Fibroblast of lung (primary cell): ENCODE data around the gene PRRX2. TPM values are rescaled to one million over a fixed set of nuclear protein-coding genes. Genes with fewer than 3 reads are reported as not detected.

Experiments used
- DNase-seq, 2 donors: peaks; one replicate each; pipeline versions ENCODE4 v3.0.0 to v3.0.0-alpha.2; 2010; ENCODE audit warnings: low read depth in 2 of 2
- H2AFZ ChIP-seq: 2 replicates; pipeline ENCODE4 v1.5.1; 2012; ENCODE audit warnings: low read length, control low read depth, inconsistent platforms
- H3K27ac ChIP-seq: 2 replicates; pipeline ENCODE4 v1.5.1; 2011; ENCODE audit warnings: low read length, control low read depth; ENCODE audit not compliant: insufficient read depth
- H3K27me3 ChIP-seq: 2 replicates; pipeline ENCODE4 v1.5.1; 2011; ENCODE audit warnings: mild to moderate bottlenecking, low read length; ENCODE audit not compliant: control insufficient read depth, insufficient read depth
- H3K36me3 ChIP-seq: 2 replicates; pipeline ENCODE4 v1.5.1; 2011; ENCODE audit warnings: low read length; ENCODE audit not compliant: control insufficient read depth, insufficient read depth
- H3K4me1 ChIP-seq: 2 replicates; pipeline ENCODE4 v1.5.1; 2011; ENCODE audit warnings: low read length; ENCODE audit not compliant: control insufficient read depth, insufficient read depth; ENCODE audit errors: extremely low read depth
- H3K4me2 ChIP-seq: 2 replicates; pipeline ENCODE4 v1.5.1; 2011; ENCODE audit warnings: low read length, control low read depth; ENCODE audit not compliant: insufficient read depth; ENCODE audit errors: extremely low read depth
- H3K4me3 ChIP-seq, 4 experiments: fragments of 200-600 bp in 1 of 4; sonication (generic) in 1 of 4; replicated peaks in 1 of 4; 2 replicates each; pipeline ENCODE4 v1.5.1; 2011 to 2016; ENCODE audit warnings: low read length in 4 of 4, low read depth in 3 of 4, mild to moderate bottlenecking in 3 of 4, control low read depth in 2 of 4, inconsistent platforms in 1 of 4, mixed read lengths in 1 of 4; ENCODE audit not compliant: insufficient read depth in 1 of 4; ENCODE audit errors: control extremely low read depth in 1 of 4
- H3K79me2 ChIP-seq: 2 replicates; pipeline ENCODE4 v1.5.1; 2012; ENCODE audit warnings: mild to moderate bottlenecking, low read length, inconsistent platforms; ENCODE audit not compliant: control insufficient read depth, insufficient read depth
- H3K9ac ChIP-seq: 2 replicates; pipeline ENCODE4 v1.5.1; 2011; ENCODE audit warnings: mild to moderate bottlenecking, low read length, control low read depth; ENCODE audit not compliant: insufficient read depth
- H3K9me3 ChIP-seq: 2 replicates; pipeline ENCODE4 v1.5.1; 2012; ENCODE audit warnings: low read depth, low read length; ENCODE audit not compliant: control insufficient read depth, insufficient read depth
- H4K20me1 ChIP-seq: 2 replicates; pipeline ENCODE4 v1.5.1; 2011; ENCODE audit warnings: low read length; ENCODE audit not compliant: control insufficient read depth, insufficient read depth; ENCODE audit errors: extremely low read depth
- CTCF ChIP-seq, 2 donors: IDR thresholded peaks in 1 of 2; conservative IDR thresholded peaks in 1 of 2; 1 replicate in 1 of 2; 2 replicates in 1 of 2; pipeline ENCODE4 v1.5.1; 2011 to 2012; ENCODE audit warnings: low read length in 2 of 2, control low read depth in 1 of 2, inconsistent platforms in 1 of 2, low read depth in 1 of 2, mild to moderate bottlenecking in 1 of 2
- EZH2 ChIP-seq: IDR thresholded peaks from 2 replicates; pipeline ENCODE4 v1.5.1; 2012; ENCODE audit warnings: low read length, control low read depth, mild to moderate bottlenecking; ENCODE audit errors: missing control alignments
- polyA plus RNA-seq, 2 donors: library from polyadenylated mRNA; depleted of rRNA in 1 of 2; stranded (reverse) in 1 of 2; unstranded in 1 of 2; fragments of >200 nt; gene quantifications; 2 replicates each; pipeline ENCODE4 v1.2.1, GENCODE V29; 2011 to 2012; ENCODE audit warnings: missing spikeins in 1 of 2
- total RNA-seq: library from RNA; depleted of rRNA; stranded (reverse); fragments of >200 nt; gene quantifications from 2 replicates; pipeline ENCODE4 v1.2.1, GENCODE V29; 2014

PRRX2 gene
- total and polyA plus RNA-seq, 2 donors (not counting 1 experiment from before 2014, with no cell fraction given), result 4.4 to 11.7 TPM

GRCh38 chr9:129688285-129689043 lies 23.0 kb downstream of the PRRX2 start:
- Histone ChIP-seq H2AFZ (no peak overlapping the region), H3K36me3 (no peaks in the 10 kb centered on the region), H3K4me2 (no peak overlapping the region), H3K27ac (no peak overlapping the region), H3K9ac (no peak overlapping the region), H3K79me2 (no peaks in the 10 kb centered on the region), H3K4me1 (peaks cover 3% of the 10 kb centered on the region), H3K4me3 (no peak overlapping the region), H3K27me3 (no peaks in the 10 kb centered on the region), H3K9me3 (no peaks in the 10 kb centered on the region), H4K20me1 (no peaks in the 10 kb centered on the region)
- no peak for DNase-seq
- TF ChIP-seq CTCF (conservative IDR thresholded peaks at IDR 0.05 in 1 of 2, IDR thresholded peaks at IDR 0.05 in 1 of 2; ENCODE audit: low read depth in 1 of 2, low read length in 2 of 2), result no peak
- no peak for TF ChIP-seq EZH2

GRCh38 chr9:129692534-129692933 lies 27.1 kb downstream of the PRRX2 start:
- no peak overlapping the region for H3K27ac ChIP-seq
- H4K20me1 ChIP-seq, result no peaks in the 10 kb centered on the region
- H3K9me3 ChIP-seq, result no peaks in the 10 kb centered on the region
- H3K36me3 ChIP-seq, result no peaks in the 10 kb centered on the region
- H3K4me2 ChIP-seq, result no peak overlapping the region
- H3K79me2 ChIP-seq, result no peaks in the 10 kb centered on the region
- TF ChIP-seq EZH2 (no peak), CTCF (conservative IDR thresholded peaks at IDR 0.05 in 1 of 2, IDR thresholded peaks at IDR 0.05 in 1 of 2; ENCODE audit: low read depth in 1 of 2, low read length in 2 of 2) (no peak)
- H3K27me3 ChIP-seq, result no peaks in the 10 kb centered on the region
- DNase-seq, result no peak
- H3K9ac ChIP-seq, result no peak overlapping the region
- no peak overlapping the region for H2AFZ ChIP-seq
- H3K4me1 ChIP-seq, result peaks cover 6% of the 10 kb centered on the region
- no peak overlapping the region for H3K4me3 ChIP-seq

- Histone ChIP-seq H2AFZ (no peak overlapping the region), H3K79me2 (no peaks in the 10 kb centered on the region), H3K4me2 (no peak overlapping the region), H3K36me3 (no peaks in the 10 kb centered on the region), H3K4me3 (no peak overlapping the region), H3K9me3 (no peaks in the 10 kb centered on the region), H3K27me3 (no peaks in the 10 kb centered on the region), H4K20me1 (no peaks in the 10 kb centered on the region), H3K27ac (no peak overlapping the region), H3K9ac (no peak overlapping the region), H3K4me1 (peaks cover 6% of the 10 kb centered on the region)
- no peak for TF ChIP-seq CTCF (conservative IDR thresholded peaks at IDR 0.05 in 1 of 2, IDR thresholded peaks at IDR 0.05 in 1 of 2; ENCODE audit: low read depth in 1 of 2, low read length in 2 of 2)
- no peak for TF ChIP-seq EZH2
- DNase-seq, result no peak
Measured at GRCh38 chr9:129693741-129694140, 28.3 kb downstream of the PRRX2 start.
